Activated T-cell treated with anti-CD3 and anti-CD28 coated beads, Interleukin-2, amount 50 U/mL, for 1 hour (primary cell): ENCODE measurements around the gene WWOX.

Experiments
- DNase-seq: peaks from one replicate; pipeline ENCODE4 v3.0.0-alpha.2; 2020

Gene WWOX

GRCh38 chr16:78936060-78936459, 836.6 kb downstream of the WWOX start:
- no peak for DNase-seq

GRCh38 chr16:78939597-78939996, 840.1 kb downstream of the WWOX start:
- no peak for DNase-seq

GRCh38 chr16:78942625-78943245, 843.3 kb downstream of the WWOX start:
- no peak for DNase-seq

GRCh38 chr16:78945336-78945735, 845.9 kb downstream of the WWOX start:
- DNase-seq = no peak

- DNase-seq = no peak
Measured at GRCh38 chr16:78946556-78946955, 847.1 kb downstream of the WWOX start.

GRCh38 chr16:78950768-78951167, 851.3 kb downstream of the WWOX start:
- no peak for DNase-seq

- no peak for DNase-seq
Measured at GRCh38 chr16:78952630-78953029, 853.2 kb downstream of the WWOX start.

- no peak for DNase-seq
Measured at GRCh38 chr16:78953526-78953925, 854.1 kb downstream of the WWOX start.

GRCh38 chr16:78955206-78955605, 855.8 kb downstream of the WWOX start:
- no peak for DNase-seq

GRCh38 chr16:78956859-78957258, 857.4 kb downstream of the WWOX start:
- no peak for DNase-seq

- DNase-seq = no peak
Measured at GRCh38 chr16:78957317-78958100, 858.1 kb downstream of the WWOX start.

- DNase-seq = no peak
Measured at GRCh38 chr16:78961464-78961863, 862.0 kb downstream of the WWOX start.

GRCh38 chr16:78962457-78962929, 863.0 kb downstream of the WWOX start:
- DNase-seq = no peak

GRCh38 chr16:78967948-78968347, 868.5 kb downstream of the WWOX start:
- no peak for DNase-seq

GRCh38 chr16:78969721-78970120, 870.3 kb downstream of the WWOX start:
- DNase-seq = no peak

GRCh38 chr16:78970650-78971049, 871.2 kb downstream of the WWOX start:
- no peak for DNase-seq

GRCh38 chr16:78972006-78972405, 872.6 kb downstream of the WWOX start:
- DNase-seq = no peak

GRCh38 chr16:78972986-78973385, 873.5 kb downstream of the WWOX start:
- DNase-seq = no peak

GRCh38 chr16:78976212-78976611, 876.8 kb downstream of the WWOX start:
- no peak for DNase-seq

GRCh38 chr16:78980825-78981224, 881.4 kb downstream of the WWOX start:
- DNase-seq = no peak

- DNase-seq = no peak
Measured at GRCh38 chr16:78982096-78982744, 882.8 kb downstream of the WWOX start.

- DNase-seq = no peak
Measured at GRCh38 chr16:78984324-78984723, 884.9 kb downstream of the WWOX start.

GRCh38 chr16:78984887-78985464, 885.5 kb downstream of the WWOX start:
- no peak for DNase-seq
